ENCODE measurements around the gene EHBP1. TPM values are rescaled to one million over a fixed set of nuclear protein-coding genes. Genes with fewer than 3 reads are reported as not detected.

Gene EHBP1
- total RNA-seq, 5 donors from 2014 or later (not counting 1 experiment from before 2014, with no cell fraction given) = 22.1 to 28.7 (median 26.1) TPM

- ATAC-seq (replicated peaks in 1 of 4) (no peak), DNase-seq (no peak)
- H3K4me1 Mint-ChIP-seq = no peaks in the 10 kb centered on the region
- H3K27me3 Mint-ChIP-seq = peaks cover 0 to 1% of the 10 kb centered on the region in 2 donors
- WGBS (ENCODE audit: insufficient coverage) = no CpG with 5 or more reads among the region's 1 CpG
- Histone ChIP-seq H3K9me3 (no peaks in the 10 kb centered on the region), H3K36me3 (ENCODE audit: control insufficient read depth in 2 of 2, extremely low read depth in 1 of 2, insufficient read depth in 1 of 2, low read length in 1 of 2) (no peaks in the 10 kb centered on the region), H3K27ac (ENCODE audit: low read length) (no peak overlapping the region), H3K4me1 (ENCODE audit: control insufficient read depth in 1 of 2, extremely low read depth in 1 of 2, insufficient read depth in 2 of 2, low read length in 2 of 2) (no peaks in the 10 kb centered on the region), H3K27me3 (replicated peaks in 1 of 2; ENCODE audit: control insufficient read depth in 2 of 2, extremely low read depth in 1 of 2, insufficient read depth in 2 of 2, low read length in 1 of 2) (no peaks in the 10 kb centered on the region), H3K4me3 (ENCODE audit: control insufficient read depth in 1 of 2, extremely low read depth in 1 of 2, low read length in 1 of 2) (no peak overlapping the region)
- ChIA-PET CTCF (no interaction called here), POLR2A (no interaction called here)
- H3K36me3 Mint-ChIP-seq = no peaks in the 10 kb centered on the region
- H3K9me3 Mint-ChIP-seq = no peaks in the 10 kb centered on the region
- H3K27ac Mint-ChIP-seq = no peak overlapping the region
- H3K4me3 Mint-ChIP-seq = no peak overlapping the region
Measured at GRCh38 chr2:62672601-62673000, 32.9 kb upstream of the EHBP1 start.

- ChIA-PET CTCF (no interaction called here), POLR2A (no interaction called here)
- H3K4me3 Mint-ChIP-seq = no peak overlapping the region
- Histone ChIP-seq H3K9me3 (no peaks in the 10 kb centered on the region), H3K27ac (ENCODE audit: low read length) (no peak overlapping the region), H3K4me3 (ENCODE audit: control insufficient read depth in 1 of 2, extremely low read depth in 1 of 2, low read length in 1 of 2) (no peak overlapping the region), H3K27me3 (replicated peaks in 1 of 2; ENCODE audit: control insufficient read depth in 2 of 2, extremely low read depth in 1 of 2, insufficient read depth in 2 of 2, low read length in 1 of 2) (no peaks in the 10 kb centered on the region), H3K36me3 (ENCODE audit: control insufficient read depth in 2 of 2, extremely low read depth in 1 of 2, insufficient read depth in 1 of 2, low read length in 1 of 2) (no peaks in the 10 kb centered on the region), H3K4me1 (ENCODE audit: control insufficient read depth in 1 of 2, extremely low read depth in 1 of 2, insufficient read depth in 2 of 2, low read length in 2 of 2) (no peaks in the 10 kb centered on the region)
- H3K4me1 Mint-ChIP-seq = no peaks in the 10 kb centered on the region
- no peaks in the 10 kb centered on the region for H3K36me3 Mint-ChIP-seq
- no peak overlapping the region for H3K27ac Mint-ChIP-seq
- ATAC-seq (replicated peaks in 1 of 4) (no peak), DNase-seq (no peak)
- no peaks in the 10 kb centered on the region for H3K9me3 Mint-ChIP-seq
- peaks cover under 1 to 3% of the 10 kb centered on the region in 2 donors for H3K27me3 Mint-ChIP-seq
Measured at GRCh38 chr2:62675062-62675461, 30.5 kb upstream of the EHBP1 start.

DNA sequence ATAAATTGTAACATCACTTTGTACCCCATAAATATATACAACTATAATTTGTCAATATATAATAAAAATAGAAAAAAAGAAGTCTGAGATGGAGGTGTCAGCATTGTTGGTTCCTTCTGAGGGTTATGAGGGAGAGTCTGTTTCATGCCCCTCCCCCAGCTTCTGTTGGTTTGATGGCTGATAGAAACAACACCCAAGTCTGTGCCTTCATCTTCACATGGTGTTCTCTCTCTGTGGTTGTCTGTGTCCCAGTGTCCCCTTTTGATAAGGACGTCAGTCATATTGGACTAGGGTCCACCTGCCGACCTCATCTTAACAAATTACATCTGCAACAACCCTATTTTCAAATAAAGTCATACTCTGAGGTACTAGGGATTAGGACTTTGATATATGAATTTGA, 20.3 kb upstream of the EHBP1 start:
- WGBS (ENCODE audit: insufficient coverage) = no CpG with 5 or more reads among the region's 2 CpGs
- H3K9me3 ChIP-seq = no peaks in the 10 kb centered on the region
- Mint-ChIP-seq H3K9me3 (no peaks in the 10 kb centered on the region), H3K4me1 (no peaks in the 10 kb centered on the region), H3K27ac (no peak overlapping the region), H3K27me3 (peaks cover 26 to 42% of the 10 kb centered on the region in 2 donors), H3K4me3 (no peak overlapping the region), H3K36me3 (no peaks in the 10 kb centered on the region)
- H3K27me3 ChIP-seq (replicated peaks in 1 of 2; ENCODE audit: control insufficient read depth in 2 of 2, extremely low read depth in 1 of 2, insufficient read depth in 2 of 2, low read length in 1 of 2) = peaks cover 0 to 4% of the 10 kb centered on the region in 2 experiments
- POLR2A ChIA-PET = interaction anchor here in 1 of 2 donors (0.6 kb wide), 1 partner anchor 816 kb away, joined by 3 read pairs; no protein-coding TSS in a partner anchor
- ATAC-seq (replicated peaks in 1 of 4) (no peak), DNase-seq (no peak)
- H3K4me3 ChIP-seq (ENCODE audit: control insufficient read depth in 1 of 2, extremely low read depth in 1 of 2, low read length in 1 of 2) = no peak overlapping the region
- no peaks in the 10 kb centered on the region for H3K36me3 ChIP-seq (ENCODE audit: control insufficient read depth in 2 of 2, extremely low read depth in 1 of 2, insufficient read depth in 1 of 2, low read length in 1 of 2)
- H3K27ac ChIP-seq (ENCODE audit: low read length) = no peak overlapping the region
- no peaks in the 10 kb centered on the region for H3K4me1 ChIP-seq (ENCODE audit: control insufficient read depth in 1 of 2, extremely low read depth in 1 of 2, insufficient read depth in 2 of 2, low read length in 2 of 2)
- CTCF ChIA-PET = no interaction called here

GRCh38 chr2:62686012-62686685, 19.4 kb upstream of the EHBP1 start:
- no peaks in the 10 kb centered on the region for H3K9me3 ChIP-seq
- peaks cover 0 to 4% of the 10 kb centered on the region in 2 experiments for H3K27me3 ChIP-seq (replicated peaks in 1 of 2; ENCODE audit: control insufficient read depth in 2 of 2, extremely low read depth in 1 of 2, insufficient read depth in 2 of 2, low read length in 1 of 2)
- Mint-ChIP-seq H3K27ac (no peak overlapping the region), H3K4me3 (no peak overlapping the region), H3K4me1 (no peaks in the 10 kb centered on the region), H3K9me3 (no peaks in the 10 kb centered on the region), H3K36me3 (no peaks in the 10 kb centered on the region), H3K27me3 (peaks cover 21 to 36% of the 10 kb centered on the region in 2 donors)
- WGBS (ENCODE audit: insufficient coverage) = 100% methylated on average over 2 of the region's 4 CpGs
- H3K27ac ChIP-seq (ENCODE audit: low read length) = no peak overlapping the region
- H3K36me3 ChIP-seq (ENCODE audit: control insufficient read depth in 2 of 2, extremely low read depth in 1 of 2, insufficient read depth in 1 of 2, low read length in 1 of 2) = no peaks in the 10 kb centered on the region
- H3K4me1 ChIP-seq (ENCODE audit: control insufficient read depth in 1 of 2, extremely low read depth in 1 of 2, insufficient read depth in 2 of 2, low read length in 2 of 2) = no peaks in the 10 kb centered on the region
- H3K4me3 ChIP-seq (ENCODE audit: control insufficient read depth in 1 of 2, extremely low read depth in 1 of 2, low read length in 1 of 2) = no peak overlapping the region
- DNase-seq (no peak), ATAC-seq (replicated peaks in 1 of 4) (no peak)
- POLR2A ChIA-PET = no interaction called here
- CTCF ChIA-PET = no interaction called here

GRCh38 chr2:62687636-62688035, 17.9 kb upstream of the EHBP1 start:
- Mint-ChIP-seq H3K27me3 (peaks cover 15 to 25% of the 10 kb centered on the region in 2 donors), H3K27ac (no peak overlapping the region), H3K9me3 (no peaks in the 10 kb centered on the region), H3K4me3 (no peak overlapping the region), H3K36me3 (no peaks in the 10 kb centered on the region), H3K4me1 (no peaks in the 10 kb centered on the region)
- POLR2A ChIA-PET = no interaction called here
- no CpG with 5 or more reads among the region's 2 CpGs for WGBS (ENCODE audit: insufficient coverage)
- no peaks in the 10 kb centered on the region for H3K4me1 ChIP-seq (ENCODE audit: control insufficient read depth in 1 of 2, extremely low read depth in 1 of 2, insufficient read depth in 2 of 2, low read length in 2 of 2)
- H3K27me3 ChIP-seq (replicated peaks in 1 of 2; ENCODE audit: control insufficient read depth in 2 of 2, extremely low read depth in 1 of 2, insufficient read depth in 2 of 2, low read length in 1 of 2) = peaks cover 0 to 4% of the 10 kb centered on the region in 2 experiments
- no peak for DNase-seq
- no peak overlapping the region for H3K4me3 ChIP-seq (ENCODE audit: control insufficient read depth in 1 of 2, extremely low read depth in 1 of 2, low read length in 1 of 2)
- CTCF ChIA-PET = no interaction called here
- H3K36me3 ChIP-seq (ENCODE audit: control insufficient read depth in 2 of 2, extremely low read depth in 1 of 2, insufficient read depth in 1 of 2, low read length in 1 of 2) = no peaks in the 10 kb centered on the region
- H3K27ac ChIP-seq (ENCODE audit: low read length) = no peak overlapping the region
- no peaks in the 10 kb centered on the region for H3K9me3 ChIP-seq
- ATAC-seq (replicated peaks in 1 of 4) = no peak

DNA sequence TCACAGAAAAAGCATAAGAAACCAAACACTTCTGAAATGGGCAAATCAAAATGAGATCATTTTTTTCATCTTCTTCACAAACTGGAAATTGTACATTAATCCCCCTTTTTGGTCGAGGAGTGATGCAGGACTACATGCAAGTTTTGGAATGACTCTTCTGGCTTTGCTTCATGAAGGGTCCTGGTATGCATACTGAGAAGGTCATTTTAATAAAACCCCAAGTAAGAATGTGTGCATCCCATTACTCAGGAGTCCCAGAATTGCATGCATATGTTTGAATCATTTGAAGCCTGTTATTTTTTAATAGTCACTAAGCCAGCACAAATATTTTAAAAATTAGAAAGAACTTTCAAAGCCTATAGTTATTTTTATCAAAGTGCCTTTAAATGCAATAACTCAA, 16.7 kb upstream of the EHBP1 start:
- H3K27ac Mint-ChIP-seq = no peak overlapping the region
- POLR2A ChIA-PET = no interaction called here
- Histone ChIP-seq H3K4me1 (ENCODE audit: control insufficient read depth in 1 of 2, extremely low read depth in 1 of 2, insufficient read depth in 2 of 2, low read length in 2 of 2) (no peaks in the 10 kb centered on the region), H3K9me3 (no peaks in the 10 kb centered on the region), H3K36me3 (ENCODE audit: control insufficient read depth in 2 of 2, extremely low read depth in 1 of 2, insufficient read depth in 1 of 2, low read length in 1 of 2) (no peaks in the 10 kb centered on the region), H3K27me3 (replicated peaks in 1 of 2; ENCODE audit: control insufficient read depth in 2 of 2, extremely low read depth in 1 of 2, insufficient read depth in 2 of 2, low read length in 1 of 2) (peaks cover 0 to 4% of the 10 kb centered on the region in 2 experiments), H3K27ac (ENCODE audit: low read length) (no peak overlapping the region), H3K4me3 (ENCODE audit: control insufficient read depth in 1 of 2, extremely low read depth in 1 of 2, low read length in 1 of 2) (no peak overlapping the region)
- no peak for ATAC-seq (replicated peaks in 1 of 4)
- CTCF ChIA-PET = no interaction called here
- H3K9me3 Mint-ChIP-seq = no peaks in the 10 kb centered on the region
- no peak for DNase-seq
- H3K36me3 Mint-ChIP-seq = no peaks in the 10 kb centered on the region
- H3K4me1 Mint-ChIP-seq = no peaks in the 10 kb centered on the region
- no peak overlapping the region for H3K4me3 Mint-ChIP-seq
- WGBS (ENCODE audit: insufficient coverage) = no CpG with 5 or more reads among the region's 1 CpG
- peaks cover 20 to 30% of the 10 kb centered on the region in 2 donors for H3K27me3 Mint-ChIP-seq

DNA sequence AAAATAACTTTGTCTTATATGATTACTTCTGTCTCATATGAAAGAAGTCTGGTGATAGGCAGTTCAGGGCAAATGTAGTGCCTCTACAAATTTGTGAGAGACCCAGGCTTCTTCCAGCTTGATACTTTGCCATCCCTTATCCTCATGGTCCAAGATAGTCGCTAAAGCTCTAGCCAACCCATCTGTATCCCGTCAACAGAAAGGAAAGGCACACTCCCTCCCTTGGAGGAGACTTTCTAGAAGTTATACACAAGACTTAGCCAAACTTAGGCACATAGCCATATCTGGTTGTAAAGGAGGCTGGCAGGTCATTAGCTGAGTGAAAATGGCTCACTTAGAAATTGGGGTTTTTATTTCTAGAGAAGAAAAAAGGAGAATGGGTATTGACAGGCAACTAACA, 14.3 kb upstream of the EHBP1 start:
- H3K4me1 Mint-ChIP-seq = no peaks in the 10 kb centered on the region
- H3K36me3 Mint-ChIP-seq = no peaks in the 10 kb centered on the region
- Histone ChIP-seq H3K9me3 (no peaks in the 10 kb centered on the region), H3K27me3 (replicated peaks in 1 of 2; ENCODE audit: control insufficient read depth in 2 of 2, extremely low read depth in 1 of 2, insufficient read depth in 2 of 2, low read length in 1 of 2) (peaks cover 0 to 4% of the 10 kb centered on the region in 2 experiments), H3K36me3 (ENCODE audit: control insufficient read depth in 2 of 2, extremely low read depth in 1 of 2, insufficient read depth in 1 of 2, low read length in 1 of 2) (no peaks in the 10 kb centered on the region), H3K27ac (ENCODE audit: low read length) (no peak overlapping the region), H3K4me3 (ENCODE audit: control insufficient read depth in 1 of 2, extremely low read depth in 1 of 2, low read length in 1 of 2) (no peak overlapping the region), H3K4me1 (ENCODE audit: control insufficient read depth in 1 of 2, extremely low read depth in 1 of 2, insufficient read depth in 2 of 2, low read length in 2 of 2) (no peaks in the 10 kb centered on the region)
- H3K9me3 Mint-ChIP-seq = no peaks in the 10 kb centered on the region
- H3K27ac Mint-ChIP-seq = no peak overlapping the region
- H3K4me3 Mint-ChIP-seq = no peak overlapping the region
- ATAC-seq (replicated peaks in 1 of 4) (no peak), DNase-seq (no peak)
- ChIA-PET CTCF (no interaction called here), POLR2A (no interaction called here)
- H3K27me3 Mint-ChIP-seq = peaks cover 18 to 33% of the 10 kb centered on the region in 2 donors
- WGBS (ENCODE audit: insufficient coverage) = no CpG with 5 or more reads among the region's 2 CpGs

Data from T-cell (primary cell).